Activated CD8-positive, alpha-beta T cell treated with anti-CD3 and anti-CD28 coated beads for 36 hours (primary cell): Measurements from ENCODE around the gene TRIP6. TPM values are rescaled to one million over a fixed set of nuclear protein-coding genes. Genes with fewer than 3 reads are reported as not detected.

Experiments
- ATAC-seq: fragments of 200-7000 bp; cut with Tn5 transposase; one replicate; pipeline ENCODE4 v1.10.0; 2021; ENCODE audit warnings: mild to moderate bottlenecking, moderate library complexity
- CTCF ChIA-PET: fragments of 350-600 bp; sonication (Branson Sonifier 250); formaldehyde crosslinking; loops from one replicate; lab custom pipeline; 2021; ENCODE audit warnings: antibody characterized with exemption; lab: Charles Lee
- POLR2A ChIA-PET: fragments of 350-600 bp; sonication (Branson Sonifier 250); formaldehyde crosslinking; loops from one replicate; lab custom pipeline; 2021; ENCODE audit warnings: antibody characterized with exemption; lab: Charles Lee
- DNase-seq: peaks from one replicate; pipeline ENCODE4 v3.0.0-alpha.2; 2020
- H3K27ac Mint-ChIP-seq: one replicate; pipeline ENCODE4 v1.8.0; 2021; ENCODE audit warnings: mild to moderate bottlenecking, mixed read lengths
- H3K27me3 Mint-ChIP-seq: one replicate; pipeline ENCODE4 v1.8.0; 2021; ENCODE audit warnings: mixed read lengths
- H3K36me3 Mint-ChIP-seq: one replicate; pipeline ENCODE4 v1.8.0; 2021; ENCODE audit warnings: low read depth, mixed read lengths
- H3K4me1 Mint-ChIP-seq: one replicate; pipeline ENCODE4 v1.8.0; 2021; ENCODE audit warnings: low read depth, mixed read lengths
- H3K4me3 Mint-ChIP-seq: one replicate; pipeline ENCODE4 v1.8.0; 2021; ENCODE audit warnings: mild to moderate bottlenecking, moderate library complexity, mixed read lengths
- H3K9me3 Mint-ChIP-seq: one replicate; pipeline ENCODE4 v1.8.0; 2021; ENCODE audit warnings: mixed read lengths
- intact Hi-C: fragments of 100-400 bp; cut with micrococcal nuclease; formaldehyde crosslinking; loops from one replicate; pipeline ENCODE4 v1.10.0; 2022
- total RNA-seq, 2 experiments: library from RNA; stranded (reverse); gene quantifications; one replicate each; pipeline ENCODE4 v1.2.3, GENCODE V29; 2021
- TF ChIP-seq, protein P1 (sequence below): fragments of 200-600 bp; IDR thresholded peaks from one replicate; pipeline ENCODE4 v1.8.0; 2022; ENCODE audit warnings: antibody characterized with exemption, mild to moderate bottlenecking

TRIP6 gene, protein sequence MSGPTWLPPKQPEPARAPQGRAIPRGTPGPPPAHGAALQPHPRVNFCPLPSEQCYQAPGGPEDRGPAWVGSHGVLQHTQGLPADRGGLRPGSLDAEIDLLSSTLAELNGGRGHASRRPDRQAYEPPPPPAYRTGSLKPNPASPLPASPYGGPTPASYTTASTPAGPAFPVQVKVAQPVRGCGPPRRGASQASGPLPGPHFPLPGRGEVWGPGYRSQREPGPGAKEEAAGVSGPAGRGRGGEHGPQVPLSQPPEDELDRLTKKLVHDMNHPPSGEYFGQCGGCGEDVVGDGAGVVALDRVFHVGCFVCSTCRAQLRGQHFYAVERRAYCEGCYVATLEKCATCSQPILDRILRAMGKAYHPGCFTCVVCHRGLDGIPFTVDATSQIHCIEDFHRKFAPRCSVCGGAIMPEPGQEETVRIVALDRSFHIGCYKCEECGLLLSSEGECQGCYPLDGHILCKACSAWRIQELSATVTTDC
- total RNA-seq = 10 to 100 TPM; 27.5 to 28.4 TPM

DNA sequence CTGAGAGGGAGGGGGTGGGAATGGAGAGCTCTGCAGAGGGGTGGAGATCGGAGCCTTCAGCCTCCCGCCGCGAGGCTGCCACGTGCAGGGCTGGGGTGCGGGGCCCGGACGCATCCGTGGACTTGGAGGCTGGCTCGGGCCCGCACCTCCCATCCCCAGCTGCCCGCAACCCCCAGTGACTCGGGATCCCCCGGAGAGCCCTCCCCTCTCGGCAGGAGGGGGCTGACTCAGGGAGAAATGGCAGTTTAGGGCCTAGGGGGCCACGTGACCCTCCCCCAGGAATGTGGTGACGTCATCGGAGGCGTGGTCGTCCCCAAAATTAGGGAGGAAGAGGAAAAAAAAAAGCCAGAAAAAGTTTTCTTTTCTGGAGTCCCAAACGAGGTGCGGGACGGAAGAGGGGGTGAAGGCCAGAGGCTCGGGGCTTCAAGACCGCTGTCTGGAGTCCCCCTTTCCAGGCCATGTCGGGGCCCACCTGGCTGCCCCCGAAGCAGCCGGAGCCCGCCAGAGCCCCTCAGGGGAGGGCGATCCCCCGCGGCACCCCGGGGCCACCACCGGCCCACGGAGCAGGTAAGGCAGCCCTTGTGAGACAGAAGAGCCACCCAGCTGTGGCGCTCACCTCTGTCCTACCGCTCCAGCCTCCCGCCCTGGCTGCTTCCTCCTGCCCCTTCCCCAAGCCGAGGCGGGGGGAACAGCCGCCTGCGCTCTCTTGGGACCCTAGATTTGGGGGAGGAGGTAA lies at the start of gene TRIP6:
Gene TRIP6, plus strand, starts transcription at position 348 of the 736 bp plus-strand sequence. Its CDS starts 111 bp downstream, at position 459.
- Mint-ChIP-seq H3K4me3 (peak within 1 kb of the TSS; percentile 89), H3K27ac (peak within 1 kb of the TSS; percentile 95), H3K36me3 (peaks cover 12% of the 10 kb centered on the region), H3K9me3 (no peaks in the 10 kb centered on the region), H3K4me1 (peaks cover 8% of the 10 kb centered on the region), H3K27me3 (no peaks in the 10 kb centered on the region)
- ATAC-seq = peak; percentile 72
- TF ChIP-seq, protein P1, sequence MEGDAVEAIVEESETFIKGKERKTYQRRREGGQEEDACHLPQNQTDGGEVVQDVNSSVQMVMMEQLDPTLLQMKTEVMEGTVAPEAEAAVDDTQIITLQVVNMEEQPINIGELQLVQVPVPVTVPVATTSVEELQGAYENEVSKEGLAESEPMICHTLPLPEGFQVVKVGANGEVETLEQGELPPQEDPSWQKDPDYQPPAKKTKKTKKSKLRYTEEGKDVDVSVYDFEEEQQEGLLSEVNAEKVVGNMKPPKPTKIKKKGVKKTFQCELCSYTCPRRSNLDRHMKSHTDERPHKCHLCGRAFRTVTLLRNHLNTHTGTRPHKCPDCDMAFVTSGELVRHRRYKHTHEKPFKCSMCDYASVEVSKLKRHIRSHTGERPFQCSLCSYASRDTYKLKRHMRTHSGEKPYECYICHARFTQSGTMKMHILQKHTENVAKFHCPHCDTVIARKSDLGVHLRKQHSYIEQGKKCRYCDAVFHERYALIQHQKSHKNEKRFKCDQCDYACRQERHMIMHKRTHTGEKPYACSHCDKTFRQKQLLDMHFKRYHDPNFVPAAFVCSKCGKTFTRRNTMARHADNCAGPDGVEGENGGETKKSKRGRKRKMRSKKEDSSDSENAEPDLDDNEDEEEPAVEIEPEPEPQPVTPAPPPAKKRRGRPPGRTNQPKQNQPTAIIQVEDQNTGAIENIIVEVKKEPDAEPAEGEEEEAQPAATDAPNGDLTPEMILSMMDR = no peak
- intact Hi-C loops = no loop called here
- POLR2A ChIA-PET = interaction anchor here (0.8 to 1.6 kb wide), 5 partner anchors 8 to 21 kb away, joined by 3 to 7 read pairs (median 5); partner anchors contain the start of genes SLC12A9 and SRRT
- CTCF ChIA-PET = interaction anchor here (0.7 to 1.1 kb wide), 3 partner anchors 9 to 162 kb away, joined by 3 read pairs; partner anchors contain the start of gene SLC12A9
- peak; percentile 79 for DNase-seq

DNA sequence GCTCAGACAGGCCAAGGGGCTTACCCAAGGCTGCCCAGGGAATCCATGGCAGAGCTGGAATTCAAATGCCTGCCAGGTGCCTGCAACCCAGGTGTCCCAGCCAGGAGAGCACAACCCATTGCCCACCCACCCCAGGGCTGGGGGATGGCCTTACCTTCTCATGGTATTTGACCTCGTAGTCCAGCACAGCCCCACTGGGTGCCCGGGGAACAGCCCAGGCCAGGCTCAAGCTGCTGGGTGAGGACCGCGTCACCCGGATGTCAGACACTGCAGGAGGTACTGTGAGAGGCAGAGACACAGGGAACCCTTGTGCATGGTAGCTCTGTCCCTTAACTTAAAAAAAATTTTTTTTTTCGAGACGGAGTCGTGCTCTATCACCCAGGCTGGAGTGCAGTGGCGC lies 48.8 kb upstream of the TRIP6 start:
- ATAC-seq = no peak
- Mint-ChIP-seq H3K27me3 (no peaks in the 10 kb centered on the region), H3K4me1 (no peaks in the 10 kb centered on the region), H3K4me3 (no peak overlapping the region), H3K9me3 (no peaks in the 10 kb centered on the region), H3K27ac (no peak overlapping the region), H3K36me3 (no peaks in the 10 kb centered on the region)
- POLR2A ChIA-PET = no interaction called here
- DNase-seq = no peak
- CTCF ChIA-PET = no interaction called here
- intact Hi-C loops = no loop called here
- TF ChIP-seq, protein P1 = no peak

DNA sequence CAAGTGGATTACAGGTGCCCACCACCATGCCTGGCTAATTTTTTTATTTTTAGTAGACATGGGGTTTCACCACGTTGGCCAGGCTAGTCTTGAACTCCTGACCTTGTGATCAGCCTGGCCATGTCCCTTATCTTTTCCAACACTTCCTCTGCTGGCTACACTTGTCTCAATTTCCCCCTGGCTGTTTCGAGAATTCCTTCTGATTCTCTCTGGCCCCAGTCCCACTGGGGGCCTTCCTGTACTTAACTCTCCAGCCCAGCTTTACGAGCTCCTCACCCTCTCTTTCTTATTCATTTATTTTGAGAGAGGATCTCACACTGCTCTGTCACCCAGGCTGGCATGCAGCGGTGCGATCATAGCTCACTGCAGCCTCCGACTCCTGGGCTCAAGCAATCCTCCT lies 48.4 kb upstream of the TRIP6 start:
- Mint-ChIP-seq H3K27me3 (no peaks in the 10 kb centered on the region), H3K9me3 (no peaks in the 10 kb centered on the region), H3K4me1 (no peaks in the 10 kb centered on the region), H3K36me3 (no peaks in the 10 kb centered on the region), H3K27ac (no peak overlapping the region), H3K4me3 (no peak overlapping the region)
- no peak for ATAC-seq
- POLR2A ChIA-PET = no interaction called here
- DNase-seq = no peak
- intact Hi-C loops = no loop called here
- TF ChIP-seq, protein P1 = no peak
- CTCF ChIA-PET = no interaction called here

DNA sequence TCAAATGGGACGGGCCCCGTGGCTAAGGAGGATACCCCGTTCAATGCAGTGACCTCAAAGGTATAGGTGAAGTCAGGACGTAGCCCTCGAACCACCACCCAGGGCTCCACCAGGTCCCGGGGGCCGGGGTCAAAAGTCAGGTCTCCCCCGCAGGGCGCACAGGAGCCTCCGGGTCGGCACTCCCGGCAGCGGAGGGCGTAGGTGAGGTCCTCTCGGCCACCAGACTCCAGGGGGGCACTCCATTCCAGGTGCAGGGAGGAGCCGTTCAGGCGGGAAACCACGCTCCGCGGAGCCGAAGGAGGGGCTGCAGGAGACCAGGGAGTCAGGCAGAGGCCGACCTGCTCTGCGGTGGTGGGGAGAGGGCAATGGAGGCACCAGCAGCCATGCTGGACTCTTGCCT lies 47.6 kb upstream of the TRIP6 start:
- ATAC-seq (no peak), DNase-seq (no peak)
- peaks cover 1% of the 10 kb centered on the region for H3K27me3 Mint-ChIP-seq
- CTCF ChIA-PET = no interaction called here
- H3K27ac Mint-ChIP-seq = no peak overlapping the region
- POLR2A ChIA-PET = no interaction called here
- TF ChIP-seq, protein P1 = no peak
- no peaks in the 10 kb centered on the region for H3K9me3 Mint-ChIP-seq
- no peak overlapping the region for H3K4me3 Mint-ChIP-seq
- H3K36me3 Mint-ChIP-seq = no peaks in the 10 kb centered on the region
- intact Hi-C loops = no loop called here
- no peaks in the 10 kb centered on the region for H3K4me1 Mint-ChIP-seq
